K562 (cell line): ENCODE results near the gene LAGE3. TPM values are rescaled to one million over a fixed set of nuclear protein-coding genes. Genes with fewer than 3 reads are reported as not detected.

Experiments
- ATAC-seq: fragments of 200-7000 bp; cut with Tn5 transposase; 3 replicates; pipeline ENCODE4 v1.9.1; 2020; ENCODE audit warnings: moderate library complexity
- BruUV-seq: library from RNA; stranded (reverse); fragments of 400-500 nt; replicated peaks from 2 replicates; lab custom pipeline; 2021; lab: Mats Ljungman, UMichigan
- CTCF ChIA-PET: fragments of 300-600 bp; formaldehyde crosslinking; extraction: SDS; loops from one replicate; lab custom pipeline; 2021; ENCODE audit warnings: low intra/inter-chr PET ratio; lab: Yijun Ruan, JAX
- POLR2A ChIA-PET: fragments of 300-600, 350-650 bp; sonication (Branson Sonifier 250); formaldehyde crosslinking; extraction: SDS; loops from one replicate; lab custom pipeline; 2021; ENCODE audit warnings: antibody characterized with exemption, inconsistent platforms; lab: Yijun Ruan, JAX
- DNase-seq, 4 experiments: peaks; one replicate each; pipeline versions ENCODE4 v3.0.0 to v3.0.0-alpha.2; 2011 to 2018; ENCODE audit warnings: low spot score in 3 of 4, mixed read lengths in 3 of 4; ENCODE audit errors: extremely low read depth in 1 of 4
- FAIRE-seq: peaks from 2 replicates; lab custom pipeline; 2011; peaks lifted over from hg19 to GRCh38; lab: Jason Lieb, UNC
- H2AFZ ChIP-seq: 2 replicates; pipeline ENCODE4 v1.6.0; 2011; ENCODE audit warnings: low read depth, low read length, control low read depth, inconsistent platforms
- H3K27ac ChIP-seq: fragments of 200-600 bp; 3 replicates; pipeline ENCODE4 v1.8.0; 2011; ENCODE audit warnings: low read depth, mild to moderate bottlenecking, control low read depth, inconsistent platforms, low read length, moderate library complexity, mixed read lengths; ENCODE audit errors: extremely low read depth
- H3K27me3 ChIP-seq, 2 experiments: fragments of 300-600 bp in 1 of 2; 2 replicates in 1 of 2; 3 replicates in 1 of 2; pipeline versions ENCODE4 v1.6.0 to v1.8.0; 2011; ENCODE audit warnings: inconsistent platforms in 2 of 2, low read length in 2 of 2, mild to moderate bottlenecking in 1 of 2, mixed read lengths in 1 of 2, moderate library complexity in 1 of 2; ENCODE audit not compliant: control insufficient read depth in 2 of 2, insufficient read depth in 2 of 2
- H3K36me3 ChIP-seq: fragments of 300-600 bp; 3 replicates; pipeline ENCODE4 v1.8.0; 2011; ENCODE audit warnings: mild to moderate bottlenecking, low read length, inconsistent platforms; ENCODE audit not compliant: control insufficient read depth, insufficient read depth
- H3K4me1 ChIP-seq, 2 experiments: fragments of 200-600 bp in 1 of 2; replicated peaks in 1 of 2; 2 replicates in 1 of 2; 3 replicates in 1 of 2; pipeline versions ENCODE4 v1.5.1 to v1.8.0; 2011; ENCODE audit warnings: inconsistent platforms in 2 of 2, low read length in 2 of 2, mild to moderate bottlenecking in 1 of 2, mixed read lengths in 1 of 2, moderate library complexity in 1 of 2; ENCODE audit not compliant: control insufficient read depth in 2 of 2, insufficient read depth in 2 of 2
- H3K4me2 ChIP-seq: 2 replicates; pipeline ENCODE4 v1.6.1; 2011; ENCODE audit warnings: low read length, control low read depth, inconsistent platforms, mixed read lengths; ENCODE audit not compliant: insufficient read depth
- H3K4me3 ChIP-seq: fragments of 200-600 bp; sonication (generic), shearing (Covaris generic); 2 replicates; pipeline ENCODE4 v1.5.1; 2016; ENCODE audit warnings: control low read depth, inconsistent platforms
- H3K79me2 ChIP-seq: fragments of 200-600 bp; 3 replicates; pipeline ENCODE4 v1.8.0; 2011; ENCODE audit warnings: low read length, inconsistent platforms; ENCODE audit not compliant: control insufficient read depth, insufficient read depth
- H3K9ac ChIP-seq, 2 experiments: 2 replicates each; pipeline versions ENCODE4 v1.6.0 to v1.6.1; 2011; ENCODE audit warnings: low read depth in 2 of 2, low read length in 2 of 2, control low read depth in 1 of 2, inconsistent platforms in 1 of 2, mild to moderate bottlenecking in 1 of 2, mixed read lengths in 1 of 2; ENCODE audit not compliant: insufficient read depth in 1 of 2
- H3K9me1 ChIP-seq: one replicate; pipeline ENCODE4 v1.6.0; 2011; ENCODE audit warnings: inconsistent platforms, mild to moderate bottlenecking, low read length, moderate library complexity; ENCODE audit not compliant: control insufficient read depth, insufficient read depth
- H3K9me3 ChIP-seq: replicated peaks from 2 replicates; pipeline ENCODE4 v1.5.1; 2011; ENCODE audit warnings: low read depth, low read length, inconsistent platforms; ENCODE audit not compliant: control insufficient read depth, insufficient read depth
- H4K20me1 ChIP-seq: replicated peaks from 2 replicates; pipeline ENCODE4 v1.6.1; 2011; ENCODE audit warnings: low read length, inconsistent platforms, mixed read lengths; ENCODE audit not compliant: control insufficient read depth, insufficient read depth
- ATF4 ChIP-seq: fragments of 450-650 bp; formaldehyde crosslinking; IDR thresholded peaks from 2 replicates; pipeline ENCODE4 v1.4.0; 2022; ENCODE audit warnings: mild to moderate bottlenecking, moderate library complexity
- ATF7 ChIP-seq: fragments of 450-650 bp; IDR thresholded peaks from 2 replicates; pipeline ENCODE4 v1.7.1; 2014; ENCODE audit warnings: mild to moderate bottlenecking, moderate library complexity
- CAMTA2 ChIP-seq: fragments of 250-450 bp; sonication (Bioruptor Pico); conservative IDR thresholded peaks from 2 replicates; pipeline ENCODE4 v1.5.1; 2022
- CREB3L1 ChIP-seq: fragments of 450-650 bp; IDR thresholded peaks from 2 replicates; pipeline ENCODE4 v1.6.1; 2014; ENCODE audit warnings: low read depth, mild to moderate bottlenecking, moderate library complexity, borderline replicate concordance
- EGR1 ChIP-seq: fragments of 450-650 bp; conservative IDR thresholded peaks from 2 replicates; pipeline ENCODE4 v1.6.1; 2017; ENCODE audit warnings: mild to moderate bottlenecking
- ETV1 ChIP-seq: fragments of 450-650 bp; conservative IDR thresholded peaks from 2 replicates; pipeline ENCODE4 v1.6.1; 2016; ENCODE audit warnings: missing genetic modification characterization, control low read depth, low read depth, missing compliant biosample characterization
- HDAC3 ChIP-seq: fragments of 450-650 bp; IDR thresholded peaks from 2 replicates; pipeline ENCODE4 v1.6.1; 2018; ENCODE audit warnings: borderline replicate concordance, mild to moderate bottlenecking, moderate library complexity; ENCODE audit not compliant: partially characterized antibody
- HNRNPUL1 ChIP-seq: fragments of 200-400 bp; formaldehyde crosslinking; IDR thresholded peaks from 2 replicates; pipeline ENCODE4 v1.6.1; 2017; ENCODE audit warnings: low read length
- MAFK ChIP-seq: IDR thresholded peaks from 2 replicates; pipeline ENCODE4 v1.6.1; 2011; ENCODE audit warnings: low read length, improper control_type of control experiment
- POLR3G ChIP-seq: IDR thresholded peaks from 2 replicates; pipeline ENCODE4 v1.6.1; 2011; ENCODE audit not compliant: insufficient read length, insufficient replicate concordance; ENCODE audit errors: extremely low read depth
- PYGO2 ChIP-seq: fragments of 450-650 bp; IDR thresholded peaks from 2 replicates; pipeline ENCODE4 v1.6.1; 2016; ENCODE audit warnings: mild to moderate bottlenecking, missing genetic modification characterization, moderate library complexity, missing compliant biosample characterization
- SIN3A ChIP-seq, 2 experiments: fragments of 150-350 bp in 1 of 2; IDR thresholded peaks; 2 replicates each; pipeline ENCODE4 v1.6.1; 2011 to 2016; ENCODE audit warnings: borderline replicate concordance in 2 of 2, low read depth in 2 of 2, low read length in 2 of 2, mild to moderate bottlenecking in 2 of 2, moderate library complexity in 2 of 2; ENCODE audit not compliant: control insufficient read depth in 1 of 2
- SREBF1 ChIP-seq: fragments of 150-350 bp; IDR thresholded peaks from 2 replicates; pipeline ENCODE4 v1.6.1; 2014; ENCODE audit warnings: antibody characterized with exemption, low read depth, low read length, borderline replicate concordance
- STAT6 ChIP-seq: sonication (generic); formaldehyde crosslinking; IDR thresholded peaks from 2 replicates; pipeline ENCODE4 v1.8.1; 2023; ENCODE audit warnings: mild to moderate bottlenecking, missing genetic modification reagents
- TBL1XR1 ChIP-seq, 2 experiments: IDR thresholded peaks; 2 replicates each; pipeline ENCODE4 v1.6.1; 2012; ENCODE audit warnings: improper control_type of control experiment in 2 of 2, low read length in 2 of 2, mild to moderate bottlenecking in 1 of 2
- TEAD1 ChIP-seq, 2 experiments: fragments of 450-650 bp in 1 of 2; sonication (generic) in 1 of 2; formaldehyde crosslinking; IDR thresholded peaks; 2 replicates each; pipeline versions ENCODE4 v1.4.0 to v1.8.0; 2020 to 2022; ENCODE audit warnings: mild to moderate bottlenecking in 2 of 2, missing genetic modification reagents in 1 of 2
- TRIM28 ChIP-seq: fragments of 450-650 bp; IDR thresholded peaks from 2 replicates; pipeline ENCODE4 v1.6.1; 2017
- WGBS: fragments of 100-300 bp; shearing (Covaris generic); methylation state at CpG from one replicate; pipeline ENCODE4 v1.1.6; 2016; ENCODE audit warnings: low coverage, mixed read lengths; ENCODE audit not compliant: insufficient coverage; ENCODE audit errors: missing lambda C conversion rate; 5-methylcytosine and 5-hydroxymethylcytosine counted together
- in situ Hi-C: fragments of 300-500 bp; cut with MboI; formaldehyde crosslinking; loops from 4 replicates; pipeline ENCODE4 v1.15.0; 2018; ENCODE audit warnings: inconsistent platforms, mixed read lengths
- intact Hi-C: fragments of 100-400 bp; cut with micrococcal nuclease; formaldehyde crosslinking; loops from 2 replicates; pipeline ENCODE4 v1.14.2; 2022
- polyA plus RNA-seq, 8 experiments: library from polyadenylated mRNA; depleted of rRNA in 4 of 8; stranded (reverse) in 5 of 8; unstranded in 3 of 8; fragments of >200 nt; fragmentation: Nextera tagmentation in 2 of 8; fragmentation: Illumina TruSeq in 1 of 8; extraction: Ambion mirVana in 2 of 8; extraction: Trizol in 1 of 8; gene quantifications; 2 replicates each; pipeline versions ENCODE4 v1.2.1 to v1.2.3, GENCODE V29; 2011 to 2014; ENCODE audit warnings: inconsistent platforms in 1 of 8, missing spikeins in 1 of 8
- total RNA-seq, 7 experiments: library from RNA; depleted of rRNA in 6 of 7; stranded (reverse); fragments of >200 nt in 6 of 7; fragmentation: Illumina TruSeq in 2 of 7; extraction: Trizol in 2 of 7; gene quantifications; 2 replicates each; pipeline versions ENCODE4 v1.2.1 to v1.2.3, GENCODE V29; 2011 to 2021; ENCODE audit warnings: low replicate concordance in 1 of 7

Gene LAGE3
- total and polyA plus RNA-seq, 9 of the 15 experiments (the other 6 are each of a cell fraction or from before 2014, with no cell fraction given) = 28.2 to 125 (median 35.8) TPM

- ATAC-seq = peak; percentile 95
- peak; percentile 90 for FAIRE-seq
- Histone ChIP-seq H3K4me1 (peaks cover 18 to 40% of the 10 kb centered on the region in 2 experiments; a peak in 4 of 5 replicates), H3K9me1 (no peaks in the 10 kb centered on the region), H3K4me3 (peak within 1 kb of the TSS; percentile 89), H3K36me3 (peaks cover 15% of the 10 kb centered on the region; the same call in 2 of the 3 replicates), H3K9me3 (no peaks in the 10 kb centered on the region), H3K9ac (peak within 1 kb of the TSS; percentile 89 to 98), H2AFZ (peak within 1 kb of the TSS; percentile 98), H3K79me2 (peaks cover 25% of the 10 kb centered on the region), H3K4me2 (peak within 1 kb of the TSS; percentile 99), H4K20me1 (no peaks in the 10 kb centered on the region; the same call in 1 of the 2 replicates), H3K27me3 (no peaks in the 10 kb centered on the region), H3K27ac (peak within 1 kb of the TSS; percentile 94)
- no TSS peak for BruUV-seq
- CTCF ChIA-PET = interaction anchor here (0.6 kb wide), 1 partner anchor 427 kb away, joined by 4 read pairs; no protein-coding TSS in a partner anchor
- in situ Hi-C loops (no loop called here), intact Hi-C loops (loop anchor here (5.0 kb wide), 1 partner anchor 34 kb away; no protein-coding TSS in a partner anchor)
- DNase-seq = peak; percentile 90 to 93 (median 90)
- WGBS = 0% methylated on average over 11 of the region's 59 CpGs
- POLR2A ChIA-PET = interaction anchor here (0.6 to 1.7 kb wide), 9 partner anchors 10 to 148 kb away, joined by 3 to 8 read pairs (median 3); partner anchors contain the start of gene SLC10A3
- TF ChIP-seq TEAD1 (CRISPR knock-in tag; IDR thresholded peaks at IDR 0.05) = 0 out of 4 replicates have a peak, but pooled peaks of 1 of the 2 experiments have one; percentile 53
- TF ChIP-seq SREBF1 = no peak
- TF ChIP-seq TRIM28 = no peak
- no peak for TF ChIP-seq CREB3L1
- no peak for TF ChIP-seq HDAC3
- TF ChIP-seq MAFK = no peak
- TF ChIP-seq STAT6 (CRISPR knock-in tag) = no peak
- 0 out of 2 replicates have a peak, but pooled peaks have one; percentile 42 for TF ChIP-seq CAMTA2 (CRISPR knock-in tag)
- no peak for TF ChIP-seq HNRNPUL1
- TF ChIP-seq ATF7 = no peak
- TF ChIP-seq SIN3A (IDR thresholded peaks at IDR 0.05; ENCODE audit: borderline replicate concordance in 2 of 2, control insufficient read depth in 1 of 2, low read depth in 2 of 2, low read length in 2 of 2) = peak in 1 of 2 experiments; percentile 59; a peak in 1 of 4 replicates
- TF ChIP-seq PYGO2 = no peak
- peak; percentile 44; the same call in 1 of the 2 replicates for TF ChIP-seq EGR1
- TF ChIP-seq POLR3G = no peak
- TF ChIP-seq ATF4 (CRISPR knock-in tag) = no peak
- TF ChIP-seq ETV1 (tag) = peak; percentile 92
- TF ChIP-seq TBL1XR1 (IDR thresholded peaks at IDR 0.05; ENCODE audit: low read length in 2 of 2) = no peak
Observed at GRCh38 chrX:154515966-154516655, 37.0 kb upstream of the LAGE3 start, which contains the start of gene FAM3A. Gene FAM3A (minus strand): TSS chrX:154516232. CDS start chrX:154515772, 460 bp downstream.
